SU-DHL-6 (cell line): ENCODE data around the gene PYY.

Experiments
- H2AFZ ChIP-seq: fragments of 200-600 bp; sonication (generic); 2 replicates; pipeline ENCODE4 v1.6.1; 2014; ENCODE audit warnings: low read depth, mild to moderate bottlenecking, moderate library complexity, mixed read lengths, antibody characterized with exemption, low read length; ENCODE audit not compliant: severe bottlenecking
- H3F3A ChIP-seq: fragments of 200-600 bp; shearing (Covaris generic); 2 replicates; pipeline ENCODE4 v1.6.0; 2016; ENCODE audit warnings: antibody characterized with exemption, mild to moderate bottlenecking; ENCODE audit not compliant: insufficient read depth
- H3K27ac ChIP-seq: fragments of 200-600 bp; sonication (generic); 2 replicates; pipeline ENCODE4 v1.5.1; 2016; ENCODE audit warnings: low read depth, mild to moderate bottlenecking, low read length, moderate library complexity, mixed read lengths
- H3K27me3 ChIP-seq: fragments of 200-600 bp; sonication (generic), shearing (Covaris generic); 2 replicates; pipeline ENCODE4 v1.6.0; 2014; ENCODE audit warnings: mild to moderate bottlenecking, low read length
- H3K36me3 ChIP-seq: fragments of 200-600 bp; sonication (generic); 2 replicates; pipeline ENCODE4 v1.6.1; 2014; ENCODE audit warnings: mild to moderate bottlenecking, low read length, mixed read lengths
- H3K4me2 ChIP-seq: fragments of 300-600, 200-600 bp; shearing (Covaris generic), sonication (generic); 2 replicates; pipeline ENCODE4 v1.6.0; 2014; ENCODE audit warnings: low read length, low read depth, mild to moderate bottlenecking; ENCODE audit not compliant: poor library complexity, severe bottlenecking
- H3K4me3 ChIP-seq: fragments of 200-600 bp; sonication (generic); 2 replicates; pipeline ENCODE4 v1.5.1; 2014; ENCODE audit warnings: antibody characterized with exemption, low read length, mild to moderate bottlenecking, mixed read lengths; ENCODE audit not compliant: insufficient read depth, poor library complexity, severe bottlenecking
- H3K79me2 ChIP-seq: fragments of 200-600 bp; sonication (generic); 2 replicates; pipeline ENCODE4 v1.6.1; 2014; ENCODE audit warnings: mild to moderate bottlenecking, low read length, moderate library complexity; ENCODE audit not compliant: insufficient read depth
- H3K9ac ChIP-seq: fragments of 200-600 bp; sonication (generic); 2 replicates; pipeline ENCODE4 v1.7.0; 2014; ENCODE audit warnings: mild to moderate bottlenecking, low read length
- H3K9me2 ChIP-seq: fragments of 200-600 bp; sonication (generic); replicated peaks from 2 replicates; pipeline ENCODE4 v1.6.1; 2014; ENCODE audit warnings: low read length; ENCODE audit not compliant: insufficient read depth
- H3K9me3 ChIP-seq: fragments of 200-600 bp; sonication (generic); 2 replicates; pipeline ENCODE4 v1.6.1; 2014; ENCODE audit warnings: low read length, mixed read lengths; ENCODE audit not compliant: insufficient read depth
- H4K20me1 ChIP-seq: fragments of 200-600 bp; sonication (generic); 2 replicates; pipeline ENCODE4 v1.6.1; 2014; ENCODE audit warnings: low read depth, mild to moderate bottlenecking, antibody characterized with exemption, low read length, moderate library complexity, mixed read lengths
- CTCF ChIP-seq: fragments of 200-600 bp; sonication (generic); IDR thresholded peaks from one replicate; pipeline ENCODE4 v1.5.1; 2017; ENCODE audit warnings: antibody characterized with exemption, mild to moderate bottlenecking, low read length, moderate library complexity; ENCODE audit not compliant: insufficient read depth, poor library complexity, severe bottlenecking
- EZH2phosphoT487 ChIP-seq: fragments of 200-600 bp; sonication (generic), shearing (Covaris generic); conservative IDR thresholded peaks from 2 replicates; pipeline ENCODE4 v1.6.1; 2018; ENCODE audit warnings: mild to moderate bottlenecking, antibody characterized with exemption, low read length, moderate library complexity, mixed read lengths

PYY gene

DNA sequence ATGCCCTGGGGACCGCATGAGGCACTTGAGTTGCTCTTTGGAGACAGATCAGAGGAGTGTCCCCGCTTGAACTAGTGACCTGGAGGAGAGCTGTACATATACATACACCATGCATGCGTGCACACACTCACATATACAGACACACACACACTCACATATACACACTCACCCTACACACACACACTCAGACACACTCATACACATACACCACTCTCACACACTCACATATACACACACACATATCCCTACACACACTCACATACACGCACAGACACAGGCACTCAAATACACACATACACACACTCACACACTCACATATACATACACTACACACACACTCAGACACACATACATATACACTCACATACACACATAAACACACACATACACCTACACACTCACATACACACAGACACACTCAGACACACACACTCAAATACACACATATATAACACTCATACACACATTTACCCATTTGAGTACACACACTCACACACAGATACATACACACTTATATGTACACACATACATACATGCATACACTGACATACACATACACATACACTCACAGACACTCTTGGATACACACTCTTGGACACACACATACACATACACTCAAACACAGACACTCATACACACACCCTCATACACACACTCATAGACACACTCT is 41.0 kb downstream of the PYY start:
- H3K4me3 ChIP-seq = no peak overlapping the region
- H3K9me3 ChIP-seq = no peaks in the 10 kb centered on the region
- no peaks in the 10 kb centered on the region for H3K79me2 ChIP-seq
- H3K4me2 ChIP-seq = no peak overlapping the region
- H3K9me2 ChIP-seq = no peaks in the 10 kb centered on the region
- no peak overlapping the region for H2AFZ ChIP-seq
- no peaks in the 10 kb centered on the region for H3F3A ChIP-seq
- H3K27me3 ChIP-seq = no peaks in the 10 kb centered on the region
- no peaks in the 10 kb centered on the region for H3K36me3 ChIP-seq
- H3K9ac ChIP-seq = no peak overlapping the region
- TF ChIP-seq EZH2phosphoT487 = no peak
- TF ChIP-seq CTCF = no peak
- no peaks in the 10 kb centered on the region for H4K20me1 ChIP-seq
- H3K27ac ChIP-seq = no peak overlapping the region

- Histone ChIP-seq H4K20me1 (no peaks in the 10 kb centered on the region), H3K9me2 (no peaks in the 10 kb centered on the region), H3K79me2 (no peaks in the 10 kb centered on the region), H3F3A (no peaks in the 10 kb centered on the region), H3K27ac (no peak overlapping the region), H3K36me3 (no peaks in the 10 kb centered on the region), H3K9me3 (no peaks in the 10 kb centered on the region), H3K9ac (no peak overlapping the region), H3K4me3 (no peak overlapping the region), H3K4me2 (no peak overlapping the region), H2AFZ (no peak overlapping the region), H3K27me3 (no peaks in the 10 kb centered on the region)
- TF ChIP-seq EZH2phosphoT487 = no peak
- TF ChIP-seq CTCF = no peak
Observed at GRCh38 chr17:43911904-43912303, 41.8 kb downstream of the PYY start.

DNA sequence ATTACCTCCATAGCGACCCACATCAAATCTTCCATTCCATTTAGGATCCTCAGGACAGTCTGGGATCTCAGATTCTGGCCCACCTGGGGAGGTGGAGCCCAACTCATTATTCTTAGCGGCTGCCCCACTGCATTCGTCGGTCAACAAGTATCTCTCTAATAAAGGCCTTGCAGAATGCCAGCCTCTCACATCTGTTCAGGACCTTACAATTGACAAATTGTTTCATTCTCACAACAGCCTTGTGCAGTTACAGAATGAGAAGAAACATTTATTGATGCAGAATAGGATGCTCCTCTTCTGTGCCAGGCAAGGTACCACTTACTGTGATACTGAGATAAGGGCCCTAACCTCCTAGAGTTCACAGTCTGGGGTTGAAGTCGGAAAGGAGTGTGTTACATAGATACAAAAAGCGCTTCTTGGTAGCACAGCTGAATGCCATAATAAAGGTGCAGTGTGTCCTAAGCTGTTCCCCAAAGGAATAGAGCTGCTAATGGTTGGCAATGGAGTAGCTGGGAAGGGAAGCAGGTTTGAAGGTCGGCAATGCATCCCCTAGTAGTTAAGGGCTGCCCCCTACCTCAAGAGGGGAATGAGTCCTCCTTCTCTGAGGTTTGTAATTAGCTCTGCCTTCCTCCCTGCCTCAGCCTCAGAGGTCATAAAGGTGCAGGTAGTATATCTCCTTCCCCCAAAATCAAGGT is 44.1 kb downstream of the PYY start:
- Histone ChIP-seq H3K79me2 (no peaks in the 10 kb centered on the region), H3K27ac (no peak overlapping the region), H3K9me2 (no peaks in the 10 kb centered on the region), H4K20me1 (no peaks in the 10 kb centered on the region), H3F3A (no peaks in the 10 kb centered on the region), H2AFZ (no peak overlapping the region), H3K4me3 (no peak overlapping the region), H3K9ac (no peak overlapping the region), H3K27me3 (no peaks in the 10 kb centered on the region), H3K36me3 (no peaks in the 10 kb centered on the region), H3K4me2 (no peak overlapping the region), H3K9me3 (no peaks in the 10 kb centered on the region)
- TF ChIP-seq CTCF (no peak), EZH2phosphoT487 (no peak)
